ENCODE data around the gene DUS3L.
"Not testable (repeated sequence)": the region's sequence is repeated elsewhere in the genome, so short reads cannot be mapped to it uniquely, and the experiment has no call there.

The DUS3L gene

GRCh38 chr19:5787409-5788182 lies 3.4 kb downstream of the DUS3L start:
- no peak for DNase-seq (ENCODE audit: low read depth)
- TF ChIP-seq CTCF (conservative IDR thresholded peaks at IDR 0.05; ENCODE audit: low read depth, low read length) = no peak

GRCh38 chr19:5786593-5787408 lies 4.2 kb downstream of the DUS3L start:
- no peak overlapping the region for H3K4me3 ChIP-seq (ENCODE audit: low read length)
- no peak for DNase-seq (ENCODE audit: low read depth)
- no peak for TF ChIP-seq CTCF (conservative IDR thresholded peaks at IDR 0.05; ENCODE audit: low read depth, low read length)

More at GRCh38 chr19:5787409-5788182, 3.4 kb downstream of the DUS3L start:
- no peak overlapping the region for H3K4me3 ChIP-seq (ENCODE audit: low read length)

DNA sequence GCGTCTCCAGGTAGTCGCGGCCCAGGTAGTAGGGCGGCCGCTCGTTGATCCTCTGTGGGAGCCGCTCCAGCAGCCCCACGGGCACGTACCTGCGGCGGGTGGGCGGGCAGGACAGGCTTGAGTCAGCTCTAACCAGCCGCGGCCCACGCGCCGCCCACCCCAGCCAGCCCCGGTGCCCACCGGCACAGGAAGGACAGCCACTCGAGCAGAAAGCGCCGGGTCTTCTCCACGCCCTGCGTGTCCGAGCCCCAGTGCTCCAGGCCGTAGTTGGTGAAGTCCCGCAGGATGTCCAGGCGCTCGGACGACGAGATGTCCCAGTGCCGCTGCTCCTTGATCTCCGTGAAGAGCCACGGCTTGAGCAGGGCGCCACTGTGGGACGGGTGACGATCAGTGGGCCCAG lies 5.5 kb downstream of the DUS3L start:
- no peak for TF ChIP-seq CTCF (conservative IDR thresholded peaks at IDR 0.05; ENCODE audit: low read depth, low read length)
- H3K4me3 ChIP-seq (ENCODE audit: low read length) = no peak overlapping the region
- no peak for DNase-seq (ENCODE audit: low read depth)

DNA sequence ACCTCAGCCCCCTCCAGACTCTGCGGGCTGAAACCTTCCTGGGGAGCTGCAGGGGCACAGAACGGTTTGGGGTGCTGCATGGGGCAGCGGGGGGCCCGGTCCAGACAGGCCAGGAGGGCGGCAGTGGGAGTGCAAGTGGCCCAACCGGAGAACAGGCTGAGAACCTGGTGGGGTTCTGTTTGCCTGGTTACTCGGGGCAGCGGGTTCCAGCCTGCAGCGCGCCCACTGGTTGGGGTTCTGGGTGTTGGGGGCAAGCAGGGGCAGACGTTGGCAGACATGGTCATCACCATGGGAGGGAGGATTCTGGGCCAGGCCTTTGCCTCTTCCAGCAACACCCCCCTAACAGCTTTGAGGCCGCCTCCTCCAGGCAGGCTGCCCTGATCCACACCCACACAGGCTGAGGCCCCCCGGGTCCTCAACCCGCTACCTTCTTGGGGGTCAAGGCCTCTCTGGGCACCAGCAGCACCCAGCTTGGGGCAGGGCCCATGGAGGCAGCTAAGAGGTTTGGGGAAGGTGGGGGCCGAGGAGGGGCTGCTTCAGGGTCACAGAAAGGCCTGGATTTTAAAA lies 6.3 kb downstream of the DUS3L start, which contains the start of gene PRR22:
PRR22 (minus strand) TSS at position 166 of the 567 bp plus-strand sequence; CDS start at position 80, 86 bp downstream.
- no peak for TF ChIP-seq CTCF (conservative IDR thresholded peaks at IDR 0.05; ENCODE audit: low read depth, low read length)

DNA sequence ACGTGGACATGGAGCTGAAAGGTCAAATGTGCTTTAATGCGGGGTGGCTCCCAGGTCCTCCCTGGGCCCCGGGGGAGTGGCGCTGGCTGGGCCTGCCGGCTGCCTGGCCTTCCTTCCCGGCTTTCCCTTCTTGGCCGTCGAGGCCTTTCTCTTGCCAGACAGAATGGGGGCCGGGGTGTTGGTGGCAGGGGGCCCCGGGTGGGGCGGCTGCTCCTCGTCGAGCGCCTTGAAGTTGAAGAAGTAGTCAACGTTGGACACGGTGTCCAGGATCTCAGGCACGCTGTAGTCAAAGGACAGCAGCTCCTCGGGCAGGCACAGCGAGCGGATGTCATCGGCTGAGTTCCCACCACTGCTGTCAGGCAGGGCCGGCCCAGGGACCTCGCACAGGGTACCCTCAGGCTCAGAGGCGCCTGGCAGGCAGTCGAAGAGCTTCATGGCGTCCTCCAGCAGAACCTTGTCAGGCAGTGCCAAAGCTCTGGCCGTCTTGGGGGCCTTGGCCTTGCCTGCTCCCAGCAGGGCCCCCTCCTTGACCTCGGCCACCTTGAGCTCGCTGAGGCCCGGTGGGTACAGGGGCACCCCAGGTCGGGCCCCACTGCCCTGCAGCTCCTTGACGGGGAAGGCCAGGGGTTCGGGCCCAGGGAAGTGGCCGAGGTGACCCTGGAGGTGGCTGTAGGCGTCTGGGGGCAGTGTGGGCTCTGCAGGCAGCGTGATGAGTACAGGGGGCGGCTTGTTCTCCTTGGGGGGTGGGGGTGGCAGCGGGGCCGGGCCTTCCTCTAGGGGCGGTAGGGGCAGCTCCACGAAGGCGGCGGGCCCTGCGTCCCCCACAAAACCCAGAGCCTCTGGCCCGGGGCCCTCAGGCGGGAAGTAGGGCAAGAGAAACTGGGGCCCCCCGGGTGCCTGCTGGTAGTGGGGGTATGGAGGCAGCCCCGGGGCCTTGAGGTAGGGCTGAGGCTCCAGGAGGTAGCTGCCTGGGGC lies 7.7 kb downstream of the DUS3L start:
- TF ChIP-seq CTCF (conservative IDR thresholded peaks at IDR 0.05; ENCODE audit: low read depth, low read length) = no peak
- H3K4me3 ChIP-seq (ENCODE audit: low read length) = no peak overlapping the region
- no peak for DNase-seq (ENCODE audit: low read depth)

More for the DNA sequence above, 6.3 kb downstream of the DUS3L start, which contains the start of gene PRR22:
- DNase-seq (ENCODE audit: low read depth) = no peak
- H3K4me3 ChIP-seq (ENCODE audit: low read length) = no peak within 1 kb of the TSS

- H3K4me3 ChIP-seq (ENCODE audit: low read length) = no peak overlapping the region
- DNase-seq (ENCODE audit: low read depth) = no peak
- TF ChIP-seq CTCF (conservative IDR thresholded peaks at IDR 0.05; ENCODE audit: low read depth, low read length) = no peak
These were observed 8.6 kb downstream of the DUS3L start for GRCh38 chr19:5782322-5782721.

- H3K4me3 ChIP-seq (ENCODE audit: low read length); DNase-seq (ENCODE audit: low read depth): not testable (repeated sequence)
These were observed 10.0 kb downstream of the DUS3L start for GRCh38 chr19:5780916-5781315.

All from retinal pigment epithelial cell (primary cell).